HG02642 (cell line): Measurements from ENCODE around the gene MRPL11.

Source experiments
- ATAC-seq: cut with Tn5 transposase; IDR thresholded peaks from one replicate; pipeline ENCODE4 v1.9.1; 2021; ENCODE audit warnings: mild to moderate bottlenecking; ENCODE audit not compliant: unreplicated experiment, poor library complexity

Gene MRPL11

DNA sequence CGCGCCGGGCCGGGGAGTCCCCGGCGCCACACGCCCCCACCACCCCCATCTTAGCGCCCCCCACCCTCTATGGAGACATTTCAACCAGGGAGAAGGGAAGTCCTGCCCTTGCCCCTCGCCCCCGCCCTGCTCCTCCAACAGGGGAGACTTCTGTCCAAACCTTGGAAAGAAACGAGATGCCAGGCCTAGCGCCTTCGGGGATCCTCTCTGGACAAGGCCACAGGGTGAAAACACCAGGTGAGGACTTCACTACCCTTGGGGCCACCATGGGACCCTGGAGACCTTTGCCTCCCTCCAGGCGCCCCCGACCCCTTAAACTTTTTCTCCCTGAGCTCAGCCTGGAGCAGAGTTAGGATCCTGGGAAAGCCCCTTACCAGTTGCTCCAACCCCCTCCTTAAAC lies 29.4 kb downstream of the MRPL11 start:
- no peak for ATAC-seq

GRCh38 chr11:66408488-66409214 lies 30.0 kb downstream of the MRPL11 start:
- ATAC-seq = peak; percentile 72

- ATAC-seq = no peak
Observed at GRCh38 chr11:66407651-66408050, 31.0 kb downstream of the MRPL11 start.

- ATAC-seq = no peak
Observed at GRCh38 chr11:66393954-66394353, 44.7 kb downstream of the MRPL11 start.

DNA sequence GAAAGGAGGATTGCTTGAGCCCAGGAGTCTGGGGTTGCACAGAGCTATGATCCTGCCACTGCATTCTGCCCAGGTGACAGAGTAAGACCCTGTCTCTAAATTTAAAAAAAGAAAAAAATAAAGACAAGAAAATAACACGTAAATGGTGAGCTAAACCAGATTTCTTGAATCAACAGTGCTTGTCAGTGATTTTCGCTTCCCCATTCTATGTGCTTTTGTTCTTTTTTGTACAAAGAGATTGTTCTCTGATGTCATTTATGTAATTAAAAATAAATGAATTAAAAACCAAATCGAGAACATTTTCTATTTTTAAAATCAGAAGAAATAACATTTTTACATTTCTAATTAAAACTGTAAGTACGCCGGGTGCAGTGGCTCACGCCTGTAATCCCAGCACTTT lies 47.3 kb downstream of the MRPL11 start:
- no peak for ATAC-seq

DNA sequence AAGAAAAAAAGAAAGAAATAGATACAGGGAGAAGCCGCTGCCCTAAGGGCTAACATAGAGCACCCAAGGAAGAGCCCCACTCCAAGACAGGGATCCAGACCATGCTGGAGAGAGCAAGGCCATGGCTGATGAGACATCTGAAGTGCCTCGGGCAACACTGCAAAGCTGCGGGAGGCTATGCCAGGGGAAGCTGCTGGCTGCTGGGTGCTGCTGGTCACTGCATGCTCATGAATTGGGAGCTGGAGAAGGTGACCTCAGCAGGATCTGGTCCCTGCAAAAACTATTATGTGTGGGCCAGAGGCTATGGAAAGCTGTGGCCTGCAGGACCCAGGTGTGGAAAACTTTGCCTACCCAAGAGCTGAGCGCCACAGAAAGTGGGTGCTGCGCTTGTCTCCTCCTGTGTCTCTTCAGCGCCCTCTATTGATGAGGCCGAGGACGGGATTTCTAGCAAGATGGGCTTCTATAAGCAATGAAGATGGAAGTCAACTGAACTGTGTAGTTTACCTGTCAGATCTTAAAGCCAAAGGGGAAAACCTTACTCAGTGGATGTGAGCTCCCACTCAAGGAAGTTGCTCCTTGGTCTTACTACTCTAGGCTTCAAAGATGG lies 49.8 kb downstream of the MRPL11 start:
- ATAC-seq = no peak

- ATAC-seq = no peak
Observed at GRCh38 chr11:66386171-66387069, 52.2 kb downstream of the MRPL11 start.
